Measurements from ENCODE around the gene C22orf31.

C22orf31 gene

GRCh38 chr22:29080106-29080975 is 18.7 kb upstream of the C22orf31 start:
- no peak for DNase-seq

GRCh38 chr22:29079218-29079901 is 17.7 kb upstream of the C22orf31 start:
- DNase-seq = peak; percentile 63

- no peak for DNase-seq
Measured at GRCh38 chr22:29078869-29079207, 17.2 kb upstream of the C22orf31 start.

- no peak for DNase-seq
Measured at GRCh38 chr22:29078036-29078868, 16.6 kb upstream of the C22orf31 start.

- no peak for DNase-seq
Measured at GRCh38 chr22:29074276-29074772, 12.7 kb upstream of the C22orf31 start.

GRCh38 chr22:29073618-29074275 is 12.1 kb upstream of the C22orf31 start:
- DNase-seq = no peak

GRCh38 chr22:29072979-29073617 is 11.5 kb upstream of the C22orf31 start, which contains the start of gene KREMEN1:
TSS of gene KREMEN1 (plus strand) at chr22:29073035. CDS start at chr22:29073131, 96 bp downstream.
- DNase-seq = no peak

GRCh38 chr22:29072193-29072978 is 10.8 kb upstream of the C22orf31 start:
- DNase-seq = peak; percentile 73

- no peak for DNase-seq
Measured at GRCh38 chr22:29071261-29072045, 9.8 kb upstream of the C22orf31 start.

- no peak for DNase-seq
Measured at GRCh38 chr22:29070490-29070889, 8.9 kb upstream of the C22orf31 start.

- DNase-seq = no peak
Measured at GRCh38 chr22:29069463-29069862, 7.8 kb upstream of the C22orf31 start.

GRCh38 chr22:29065468-29066190 is 4.0 kb upstream of the C22orf31 start:
- DNase-seq = no peak

- peak; percentile 9 for DNase-seq
Measured at GRCh38 chr22:29062286-29062821, 723 bp upstream of the C22orf31 start.

GRCh38 chr22:29060931-29061330 is 700 bp downstream of the C22orf31 start:
- no peak for DNase-seq

GRCh38 chr22:29060251-29060869 is 1.3 kb downstream of the C22orf31 start:
- no peak for DNase-seq

- no peak for DNase-seq
Measured at GRCh38 chr22:29056472-29056871, 5.2 kb downstream of the C22orf31 start.

GRCh38 chr22:29055192-29055830 is 6.3 kb downstream of the C22orf31 start:
- DNase-seq = no peak

- no peak for DNase-seq
Measured at GRCh38 chr22:29054251-29054767, 7.3 kb downstream of the C22orf31 start.

Data from NCI-H2107 (cell line).